Endothelial cell of umbilical vein (primary cell): Measurements from ENCODE around the gene BMP8A. TPM values are rescaled to one million over a fixed set of nuclear protein-coding genes. Genes with fewer than 3 reads are reported as not detected.

Experiments
- BruUV-seq: library from RNA; stranded (reverse); fragments of 400-500 nt; replicated peaks from 2 replicates; lab custom pipeline; 2021; lab: Mats Ljungman, UMichigan
- CTCF ChIA-PET: fragments of 300-600, 350-600 bp; sonication (Branson Sonifier 250); formaldehyde crosslinking; loops from one replicate; lab custom pipeline; 2021; ENCODE audit warnings: antibody characterized with exemption, inconsistent platforms; lab: Charles Lee
- POLR2A ChIA-PET: fragments of 300-600, 350-600 bp; sonication (Branson Sonifier 250); formaldehyde crosslinking; loops from one replicate; lab custom pipeline; 2021; ENCODE audit warnings: antibody characterized with exemption, inconsistent platforms; lab: Charles Lee
- DNase-seq: peaks from one replicate; pipeline ENCODE4 v3.0.0-alpha.2; 2011; ENCODE audit warnings: low read depth, low spot score
- FAIRE-seq: peaks from 2 replicates; lab custom pipeline; 2011; peaks lifted over from hg19 to GRCh38; lab: Jason Lieb, UNC
- H2AFZ ChIP-seq: 2 replicates; pipeline ENCODE4 v1.6.0; 2012; ENCODE audit warnings: low read depth, low read length, control low read depth, inconsistent platforms
- H3K27ac ChIP-seq: 2 replicates; pipeline ENCODE4 v1.5.1; 2011; ENCODE audit warnings: low read depth, mild to moderate bottlenecking, control low read depth, low read length, moderate library complexity; ENCODE audit not compliant: insufficient read depth
- H3K27me3 ChIP-seq, 2 experiments: 2 replicates each; pipeline versions ENCODE4 v1.6.0 to v1.6.1; 2011; ENCODE audit warnings: low read length in 2 of 2, mixed read lengths in 1 of 2; ENCODE audit not compliant: control insufficient read depth in 2 of 2, insufficient read depth in 2 of 2
- H3K36me3 ChIP-seq, 2 experiments: 2 replicates in 1 of 2; 3 replicates in 1 of 2; pipeline ENCODE4 v1.5.1; 2011; ENCODE audit warnings: low read length in 2 of 2, mild to moderate bottlenecking in 1 of 2, moderate library complexity in 1 of 2; ENCODE audit not compliant: control insufficient read depth in 2 of 2, insufficient read depth in 2 of 2; ENCODE audit errors: extremely low read depth in 1 of 2
- H3K4me1 ChIP-seq: 3 replicates; pipeline ENCODE4 v1.5.1; 2011; ENCODE audit warnings: mild to moderate bottlenecking, low read length; ENCODE audit not compliant: control insufficient read depth, insufficient read depth; ENCODE audit errors: extremely low read depth
- H3K4me2 ChIP-seq: 2 replicates; pipeline ENCODE4 v1.6.1; 2011; ENCODE audit warnings: low read length, control low read depth, mixed read lengths; ENCODE audit not compliant: insufficient read depth
- H3K4me3 ChIP-seq, 3 experiments: fragments of 200-600 bp in 1 of 3; sonication (generic), shearing (Covaris generic) in 1 of 3; replicated peaks in 1 of 3; 2 replicates each; pipeline ENCODE4 v1.5.1; 2011 to 2016; ENCODE audit warnings: control low read depth in 3 of 3, low read length in 3 of 3, mild to moderate bottlenecking in 2 of 3, inconsistent platforms in 1 of 3, low read depth in 1 of 3, moderate library complexity in 1 of 3; ENCODE audit not compliant: insufficient read depth in 1 of 3
- H3K79me2 ChIP-seq: 2 replicates; pipeline ENCODE4 v1.6.0; 2012; ENCODE audit warnings: low read length, inconsistent platforms; ENCODE audit not compliant: control insufficient read depth, insufficient read depth
- H3K9ac ChIP-seq: replicated peaks from 2 replicates; pipeline ENCODE3; 2011; ENCODE audit warnings: low read length, control low read depth; ENCODE audit not compliant: insufficient read depth; ENCODE audit errors: extremely low read depth
- H3K9me1 ChIP-seq: replicated peaks from 3 replicates; pipeline ENCODE4 v1.6.0; 2011; ENCODE audit warnings: mild to moderate bottlenecking, low read length; ENCODE audit not compliant: control insufficient read depth, insufficient read depth; ENCODE audit errors: extremely low read depth
- H3K9me3 ChIP-seq: replicated peaks from 2 replicates; pipeline ENCODE4 v1.5.1; 2012; ENCODE audit warnings: low read length, inconsistent platforms; ENCODE audit not compliant: control insufficient read depth, insufficient read depth
- H4K20me1 ChIP-seq: replicated peaks from 2 replicates; pipeline ENCODE3; 2011; ENCODE audit warnings: mild to moderate bottlenecking, low read length; ENCODE audit not compliant: control insufficient read depth, insufficient read depth; ENCODE audit errors: extremely low read depth
- EZH2 ChIP-seq: IDR thresholded peaks from 2 replicates; pipeline ENCODE4 v1.6.1; 2012; ENCODE audit warnings: borderline replicate concordance, low read depth, mild to moderate bottlenecking, moderate library complexity, low read length, inconsistent platforms; ENCODE audit not compliant: severe bottlenecking
- FOS ChIP-seq: IDR thresholded peaks from 2 replicates; pipeline ENCODE4 v1.6.1; 2011; ENCODE audit warnings: mild to moderate bottlenecking, low read length, moderate library complexity, borderline replicate concordance; ENCODE audit not compliant: insufficient read depth
- GATA2 ChIP-seq: IDR thresholded peaks from 2 replicates; pipeline ENCODE4 v1.7.0; 2011; ENCODE audit warnings: low read depth, mild to moderate bottlenecking, moderate library complexity, mixed read lengths, low read length; ENCODE audit not compliant: insufficient read length, insufficient read depth
- JUN ChIP-seq: IDR thresholded peaks from 2 replicates; pipeline ENCODE4 v1.6.1; 2011; ENCODE audit warnings: borderline replicate concordance, low read depth; ENCODE audit not compliant: insufficient read length, insufficient read depth
- MYC ChIP-seq: IDR thresholded peaks from one replicate; pipeline ENCODE4 v1.6.1; 2011; ENCODE audit warnings: mild to moderate bottlenecking, low read depth, low read length
- POLR2A ChIP-seq: IDR thresholded peaks from 2 replicates; pipeline ENCODE4 v1.6.1; 2012; ENCODE audit warnings: low read depth, mild to moderate bottlenecking, control low read depth, low read length
- POLR2AphosphoS5 ChIP-seq: IDR thresholded peaks from 2 replicates; pipeline ENCODE4 v1.6.1; 2012; ENCODE audit warnings: low read depth, mild to moderate bottlenecking, control low read depth, low read length, moderate library complexity; ENCODE audit not compliant: insufficient read depth
- dilution Hi-C: fragments of 300-500 bp; cut with MboI; formaldehyde crosslinking; loops from one replicate; pipeline ENCODE4 v1.15.0; 2019; ENCODE audit warnings: low sequenced_read_pairs; ENCODE audit not compliant: extremely low pct_ligation_motif_present
- intact Hi-C: fragments of 100-400 bp; cut with micrococcal nuclease; formaldehyde crosslinking; loops from one replicate; pipeline ENCODE4 v1.10.0; 2022
- polyA plus RNA-seq, 4 experiments: library from polyadenylated mRNA; depleted of rRNA in 3 of 4; stranded (reverse) in 3 of 4; unstranded in 1 of 4; fragments of >200 nt; gene quantifications; 2 replicates each; pipeline versions ENCODE4 v1.2.1 to v1.2.3, GENCODE V29; 2011 to 2012; ENCODE audit warnings: missing spikeins in 1 of 4
- total RNA-seq: library from RNA; stranded (reverse); gene quantifications from 2 replicates; pipeline ENCODE4 v1.2.3, GENCODE V29; 2021
- TF ChIP-seq, protein P1 (sequence below), 2 donors: IDR thresholded peaks; 1 replicate in 1 of 2; 2 replicates in 1 of 2; pipeline ENCODE4 v1.5.1; 2011; ENCODE audit warnings: low read length in 2 of 2, mild to moderate bottlenecking in 2 of 2, moderate library complexity in 2 of 2, control low read depth in 1 of 2, inconsistent platforms in 1 of 2, low read depth in 1 of 2; ENCODE audit not compliant: insufficient read depth in 1 of 2; ENCODE audit errors: extremely low read depth in 1 of 2
- TF ChIP-seq, protein P2 (sequence below): IDR thresholded peaks from 2 replicates; pipeline ENCODE4 v1.6.1; 2011; ENCODE audit not compliant: insufficient read depth, insufficient read length

Gene BMP8A
- total and polyA plus RNA-seq, 2 donors (not counting 3 experiments of a cell fraction or from before 2014, with no cell fraction given), result 0.25 to 0.44 TPM

DNA sequence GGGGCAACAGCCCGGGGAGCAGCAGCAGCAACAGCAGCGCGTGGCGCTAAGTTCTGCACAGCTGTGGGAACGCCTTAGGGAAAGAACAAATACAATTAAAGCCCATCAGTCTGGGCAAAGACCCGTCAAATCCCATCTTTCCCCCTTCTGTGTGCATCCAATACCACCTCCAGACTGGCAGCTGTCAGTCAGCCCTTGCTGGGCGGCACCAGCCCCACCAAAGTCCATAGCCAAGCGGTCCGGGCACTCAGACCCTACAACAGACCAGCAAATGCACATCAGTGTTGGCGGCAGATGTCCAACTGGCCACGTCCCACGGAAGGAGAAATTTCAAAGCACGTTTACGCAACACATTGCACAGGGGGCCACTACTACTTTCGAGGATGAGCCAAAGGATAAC is 72.2 kb downstream of the BMP8A start:
- peaks cover 12% of the 10 kb centered on the region for H3K79me2 ChIP-seq
- H3K27me3 ChIP-seq, result no peaks in the 10 kb centered on the region
- TF ChIP-seq GATA2 (no peak), POLR2A (no peak), MYC (no peak), POLR2AphosphoS5 (no peak), EZH2 (no peak), FOS (no peak), JUN (no peak)
- TF ChIP-seq, protein P1, sequence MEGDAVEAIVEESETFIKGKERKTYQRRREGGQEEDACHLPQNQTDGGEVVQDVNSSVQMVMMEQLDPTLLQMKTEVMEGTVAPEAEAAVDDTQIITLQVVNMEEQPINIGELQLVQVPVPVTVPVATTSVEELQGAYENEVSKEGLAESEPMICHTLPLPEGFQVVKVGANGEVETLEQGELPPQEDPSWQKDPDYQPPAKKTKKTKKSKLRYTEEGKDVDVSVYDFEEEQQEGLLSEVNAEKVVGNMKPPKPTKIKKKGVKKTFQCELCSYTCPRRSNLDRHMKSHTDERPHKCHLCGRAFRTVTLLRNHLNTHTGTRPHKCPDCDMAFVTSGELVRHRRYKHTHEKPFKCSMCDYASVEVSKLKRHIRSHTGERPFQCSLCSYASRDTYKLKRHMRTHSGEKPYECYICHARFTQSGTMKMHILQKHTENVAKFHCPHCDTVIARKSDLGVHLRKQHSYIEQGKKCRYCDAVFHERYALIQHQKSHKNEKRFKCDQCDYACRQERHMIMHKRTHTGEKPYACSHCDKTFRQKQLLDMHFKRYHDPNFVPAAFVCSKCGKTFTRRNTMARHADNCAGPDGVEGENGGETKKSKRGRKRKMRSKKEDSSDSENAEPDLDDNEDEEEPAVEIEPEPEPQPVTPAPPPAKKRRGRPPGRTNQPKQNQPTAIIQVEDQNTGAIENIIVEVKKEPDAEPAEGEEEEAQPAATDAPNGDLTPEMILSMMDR (IDR thresholded peaks at IDR 0.05; ENCODE audit: extremely low read depth in 1 of 2, insufficient read depth in 1 of 2, low read depth in 1 of 2, low read length in 2 of 2), result no peak
- TF ChIP-seq, protein P2, sequence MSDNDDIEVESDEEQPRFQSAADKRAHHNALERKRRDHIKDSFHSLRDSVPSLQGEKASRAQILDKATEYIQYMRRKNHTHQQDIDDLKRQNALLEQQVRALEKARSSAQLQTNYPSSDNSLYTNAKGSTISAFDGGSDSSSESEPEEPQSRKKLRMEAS, result no peak
- dilution Hi-C loops (no loop called here), intact Hi-C loops (no loop called here)
- no peak overlapping the region for H2AFZ ChIP-seq
- no peaks in the 10 kb centered on the region for H3K9me1 ChIP-seq
- H3K36me3 ChIP-seq, result peaks cover 66% of the 10 kb centered on the region in 2 experiments
- DNase-seq (no peak), FAIRE-seq (no peak)
- no TSS peak for BruUV-seq
- no peak overlapping the region for H3K27ac ChIP-seq
- H3K4me1 ChIP-seq, result no peaks in the 10 kb centered on the region
- POLR2A ChIA-PET, result interaction anchor here (0.9 kb wide), 1 partner anchor 11 kb away, joined by 3 read pairs; no protein-coding TSS in a partner anchor
- no peak overlapping the region for H3K4me2 ChIP-seq
- no peaks in the 10 kb centered on the region for H3K9me3 ChIP-seq
- CTCF ChIA-PET, result no interaction called here
- no peaks in the 10 kb centered on the region for H4K20me1 ChIP-seq
- no peak overlapping the region for H3K9ac ChIP-seq
- no peak overlapping the region for H3K4me3 ChIP-seq
